ENCODE data around the gene EIF4A3.
A peak's percentile ranks its signal among the peaks of the same experiment; 100 is the strongest.

Gene EIF4A3

GRCh38 chr17:80147035-80147822, at the start of gene EIF4A3:
EIF4A3 (minus strand) TSS chr17:80147128; CDS start chr17:80146961, 167 bp downstream.
- DNase-seq (ENCODE audit: low spot score in 2 of 2): peak; percentile 85 to 96
- ATAC-seq (ENCODE audit: low read depth): peak; percentile 92
- peak within 1 kb of the TSS; percentile 93 for H3K27ac Mint-ChIP-seq
- peak within 1 kb of the TSS; percentile 98 for H3K4me3 Mint-ChIP-seq
- H3K4me1 Mint-ChIP-seq: peaks cover 22% of the 10 kb centered on the region
- H3K27me3 Mint-ChIP-seq: no peaks in the 10 kb centered on the region
- peaks cover 3% of the 10 kb centered on the region for H3K36me3 Mint-ChIP-seq
- H3K9me3 Mint-ChIP-seq: no peaks in the 10 kb centered on the region

- Mint-ChIP-seq H3K36me3 (no peaks in the 10 kb centered on the region), H3K9me3 (no peaks in the 10 kb centered on the region), H3K4me1 (no peaks in the 10 kb centered on the region), H3K27ac (no peak overlapping the region), H3K27me3 (peaks cover 8% of the 10 kb centered on the region), H3K4me3 (no peak overlapping the region)
- ATAC-seq (ENCODE audit: low read depth) (no peak), DNase-seq (ENCODE audit: low spot score in 2 of 2) (no peak)
Observed at GRCh38 chr17:80196652-80197051, 49.7 kb upstream of the EIF4A3 start.

DNA sequence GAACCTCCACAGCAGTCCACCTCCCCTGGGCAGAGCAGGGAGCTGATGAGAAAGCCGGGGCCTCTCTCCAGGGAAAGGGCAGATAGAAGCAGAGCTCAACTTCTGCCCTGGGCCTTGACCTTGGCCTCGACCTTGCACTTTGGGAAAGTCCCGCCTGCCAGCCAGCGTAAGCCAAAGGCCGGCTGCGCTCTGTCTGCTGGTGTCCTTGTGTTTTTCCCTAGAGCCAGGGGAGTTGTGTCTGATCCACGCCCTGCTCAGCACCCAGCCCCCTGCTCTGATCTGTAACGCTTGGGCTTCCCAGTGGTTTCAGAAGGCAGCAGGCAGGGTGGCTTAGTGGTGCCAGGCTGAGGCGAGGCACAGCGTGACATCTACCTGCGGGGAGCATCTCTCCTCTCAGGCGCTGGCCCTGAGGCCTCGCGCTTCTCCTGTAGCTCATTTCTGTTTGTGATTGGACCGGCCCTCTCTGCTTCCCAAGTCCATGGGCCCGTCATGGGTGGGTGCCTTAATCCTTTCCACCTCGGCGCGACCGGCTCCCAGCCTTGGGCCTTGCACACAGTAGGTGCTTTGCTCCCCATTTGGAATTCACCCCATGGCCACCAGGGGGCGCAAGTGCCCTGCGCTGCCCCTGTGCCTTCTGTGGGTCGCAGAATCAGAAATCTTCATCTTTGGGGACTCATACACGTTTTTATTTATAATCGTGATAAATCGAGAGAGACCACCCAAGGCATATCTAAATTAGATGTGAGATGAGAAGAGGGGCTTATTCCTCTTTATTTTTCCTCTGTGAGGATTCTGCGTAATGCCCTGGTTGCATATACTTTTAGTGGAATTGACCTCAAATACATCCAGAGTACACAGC, 49.0 kb upstream of the EIF4A3 start:
- ATAC-seq (ENCODE audit: low read depth): peak; percentile 70
- Mint-ChIP-seq H3K9me3 (no peaks in the 10 kb centered on the region), H3K4me1 (no peaks in the 10 kb centered on the region), H3K4me3 (no peak overlapping the region), H3K27ac (no peak overlapping the region), H3K36me3 (no peaks in the 10 kb centered on the region), H3K27me3 (peaks cover 12% of the 10 kb centered on the region)
- DNase-seq (ENCODE audit: low spot score in 2 of 2): peak; percentile 61 to 65

DNA sequence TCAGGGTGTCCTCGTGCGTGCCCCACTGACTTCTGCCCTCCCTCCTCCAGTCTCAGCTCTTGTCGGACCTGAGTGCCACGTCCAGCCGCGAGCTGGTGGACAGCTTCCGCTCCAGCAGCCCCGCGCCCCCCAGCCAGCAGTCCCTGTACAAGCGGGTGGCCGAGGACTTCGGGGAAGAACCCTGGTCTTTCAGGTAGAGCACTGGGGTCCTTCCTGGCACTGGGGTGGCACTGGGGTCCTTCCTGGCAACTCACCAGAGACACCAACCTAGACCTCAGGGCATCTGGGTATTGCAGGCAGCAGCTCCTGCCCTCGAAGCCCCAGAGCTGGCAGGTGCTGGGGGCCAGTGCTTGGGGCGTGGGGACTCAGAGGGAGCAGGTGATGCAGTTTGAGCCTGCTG, 48.2 kb upstream of the EIF4A3 start:
- Mint-ChIP-seq H3K4me3 (no peak overlapping the region), H3K27ac (no peak overlapping the region), H3K36me3 (no peaks in the 10 kb centered on the region), H3K27me3 (peaks cover 13% of the 10 kb centered on the region), H3K9me3 (no peaks in the 10 kb centered on the region), H3K4me1 (no peaks in the 10 kb centered on the region)
- DNase-seq (ENCODE audit: low spot score in 2 of 2) (no peak), ATAC-seq (ENCODE audit: low read depth) (no peak)

DNA sequence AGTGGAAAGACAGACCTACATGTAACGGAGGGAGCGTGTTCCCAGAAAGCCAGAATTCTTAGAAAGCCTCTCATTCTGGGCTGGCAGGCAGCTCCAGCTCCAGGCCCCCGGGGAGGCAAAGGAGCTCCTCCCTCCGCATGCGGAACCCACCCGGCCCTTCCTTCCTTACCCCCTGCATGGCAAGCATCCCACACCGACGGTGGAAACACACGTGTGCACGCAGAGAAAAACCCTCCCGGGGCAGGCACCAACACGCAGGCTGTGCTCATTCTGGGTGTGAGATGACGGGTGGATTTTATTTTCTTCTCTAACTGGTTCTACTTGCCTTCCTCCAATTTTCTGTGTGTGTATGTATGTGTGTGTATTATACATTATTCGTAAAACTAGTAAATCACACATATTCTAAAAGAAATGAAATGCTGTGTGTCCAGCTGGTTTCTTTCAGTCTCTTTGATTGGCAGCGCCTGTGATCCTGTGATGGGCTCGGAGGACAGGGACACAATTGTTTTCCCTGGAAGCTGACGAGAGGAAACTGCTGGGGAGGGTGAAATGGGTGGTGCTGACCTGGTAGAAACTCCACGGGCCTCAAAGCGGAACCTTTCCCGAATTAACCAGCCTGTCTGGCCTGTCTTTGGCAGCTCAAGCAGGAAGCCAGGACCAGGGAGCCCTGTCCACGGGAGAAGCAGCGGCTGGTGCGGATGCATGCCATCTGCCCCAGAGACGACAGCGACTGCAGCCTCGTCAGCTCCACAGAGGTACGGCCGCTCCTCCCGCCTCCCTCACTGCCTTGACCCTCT, 45.1 kb upstream of the EIF4A3 start:
- Mint-ChIP-seq H3K36me3 (no peaks in the 10 kb centered on the region), H3K27ac (no peak overlapping the region), H3K9me3 (no peaks in the 10 kb centered on the region), H3K4me1 (no peaks in the 10 kb centered on the region), H3K27me3 (peaks cover 17% of the 10 kb centered on the region), H3K4me3 (no peak overlapping the region)
- ATAC-seq (ENCODE audit: low read depth) (no peak), DNase-seq (ENCODE audit: low spot score in 2 of 2) (no peak)

GRCh38 chr17:80191192-80191591, 44.3 kb upstream of the EIF4A3 start:
- H3K27me3 Mint-ChIP-seq: peaks cover 19% of the 10 kb centered on the region
- DNase-seq (ENCODE audit: low spot score in 2 of 2): no peak
- H3K4me1 Mint-ChIP-seq: no peaks in the 10 kb centered on the region
- H3K27ac Mint-ChIP-seq: no peak overlapping the region
- no peaks in the 10 kb centered on the region for H3K9me3 Mint-ChIP-seq
- ATAC-seq (ENCODE audit: low read depth): no peak
- no peak overlapping the region for H3K4me3 Mint-ChIP-seq
- H3K36me3 Mint-ChIP-seq: no peaks in the 10 kb centered on the region

DNA sequence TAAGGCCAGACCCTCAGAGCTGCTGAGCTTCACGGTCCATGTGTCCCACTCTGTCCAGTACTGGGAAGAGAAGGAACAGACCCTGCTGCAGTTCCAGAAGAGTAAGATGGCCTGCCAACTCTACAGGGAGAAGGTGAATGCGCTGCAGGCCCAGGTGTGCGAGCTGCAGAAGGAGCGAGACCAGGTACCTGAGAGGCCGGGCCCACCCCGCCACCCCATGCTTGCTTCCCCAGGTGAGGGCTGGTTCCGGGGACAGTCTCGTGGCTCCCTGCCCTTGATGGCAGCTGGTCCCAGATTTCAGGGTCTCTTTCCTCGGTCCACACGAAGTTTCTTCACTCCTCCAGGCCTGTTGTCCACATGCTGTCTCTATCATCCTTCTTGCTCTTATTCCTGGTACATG, 43.8 kb upstream of the EIF4A3 start:
- DNase-seq (ENCODE audit: low spot score in 2 of 2) (no peak), ATAC-seq (ENCODE audit: low read depth) (no peak)
- H3K27ac Mint-ChIP-seq: no peak overlapping the region
- H3K4me1 Mint-ChIP-seq: no peaks in the 10 kb centered on the region
- no peak overlapping the region for H3K4me3 Mint-ChIP-seq
- peaks cover 17% of the 10 kb centered on the region for H3K27me3 Mint-ChIP-seq
- H3K36me3 Mint-ChIP-seq: no peaks in the 10 kb centered on the region
- H3K9me3 Mint-ChIP-seq: no peaks in the 10 kb centered on the region

GRCh38 chr17:80189611-80190010, 42.7 kb upstream of the EIF4A3 start:
- H3K36me3 Mint-ChIP-seq: no peaks in the 10 kb centered on the region
- H3K4me1 Mint-ChIP-seq: no peaks in the 10 kb centered on the region
- H3K27me3 Mint-ChIP-seq: peaks cover 17% of the 10 kb centered on the region
- H3K4me3 Mint-ChIP-seq: no peak overlapping the region
- no peak overlapping the region for H3K27ac Mint-ChIP-seq
- no peaks in the 10 kb centered on the region for H3K9me3 Mint-ChIP-seq
- DNase-seq (ENCODE audit: low spot score in 2 of 2) (no peak), ATAC-seq (ENCODE audit: low read depth) (no peak)

DNA sequence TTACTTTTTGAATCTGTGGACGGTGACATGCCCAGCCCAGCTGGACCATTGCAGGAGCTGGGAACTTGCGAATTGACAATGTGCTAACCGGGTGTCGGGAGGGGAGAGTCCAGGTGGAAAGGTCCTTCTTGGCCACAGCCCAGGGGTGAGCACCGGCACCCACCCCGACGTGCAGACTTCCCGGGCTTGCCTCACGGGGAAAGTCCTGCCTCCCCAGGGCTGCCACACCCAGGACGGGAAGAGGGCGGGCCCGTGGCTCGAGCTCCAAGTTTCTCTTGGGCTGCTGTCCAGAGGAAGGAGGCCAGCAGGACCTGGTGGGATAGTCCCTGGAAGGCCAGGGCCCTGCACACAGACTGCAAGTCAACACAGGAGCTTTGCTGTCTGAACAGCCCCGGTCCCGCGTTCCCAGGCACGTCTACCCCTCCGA, 40.6 kb upstream of the EIF4A3 start:
- Mint-ChIP-seq H3K27ac (no peak overlapping the region), H3K9me3 (no peaks in the 10 kb centered on the region), H3K36me3 (no peaks in the 10 kb centered on the region), H3K4me3 (no peak overlapping the region), H3K4me1 (no peaks in the 10 kb centered on the region), H3K27me3 (peaks cover 17% of the 10 kb centered on the region)
- DNase-seq (ENCODE audit: low spot score in 2 of 2) (no peak), ATAC-seq (ENCODE audit: low read depth) (no peak)

DNA sequence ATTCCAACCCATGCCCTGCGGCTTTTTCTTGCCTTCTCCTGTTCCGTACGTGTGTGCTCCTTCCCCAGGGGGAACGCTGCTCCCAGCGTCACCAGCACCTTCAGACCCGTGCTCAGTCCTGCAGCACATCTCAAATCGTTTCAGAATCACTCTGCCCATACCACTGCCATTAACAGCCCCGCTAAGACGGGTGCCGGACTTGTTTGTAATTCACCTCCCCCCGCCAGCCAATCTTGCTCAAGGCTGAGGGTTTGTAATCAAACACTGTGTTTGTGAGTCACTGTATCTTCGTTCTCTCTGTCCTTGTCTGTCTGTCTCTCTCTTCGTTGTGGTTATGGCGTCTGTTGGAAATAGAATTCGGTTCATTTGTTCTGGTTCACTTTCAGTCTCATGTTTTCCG, 40.2 kb upstream of the EIF4A3 start:
- Mint-ChIP-seq H3K9me3 (no peaks in the 10 kb centered on the region), H3K4me1 (no peaks in the 10 kb centered on the region), H3K27me3 (peaks cover 17% of the 10 kb centered on the region), H3K27ac (no peak overlapping the region), H3K4me3 (no peak overlapping the region), H3K36me3 (no peaks in the 10 kb centered on the region)
- DNase-seq (ENCODE audit: low spot score in 2 of 2) (no peak), ATAC-seq (ENCODE audit: low read depth) (no peak)

- DNase-seq (ENCODE audit: low spot score in 2 of 2): no peak
- H3K4me3 Mint-ChIP-seq: no peak overlapping the region
- H3K9me3 Mint-ChIP-seq: no peaks in the 10 kb centered on the region
- no peaks in the 10 kb centered on the region for H3K36me3 Mint-ChIP-seq
- ATAC-seq (ENCODE audit: low read depth): no peak
- no peaks in the 10 kb centered on the region for H3K4me1 Mint-ChIP-seq
- H3K27ac Mint-ChIP-seq: no peak overlapping the region
- peaks cover 14% of the 10 kb centered on the region for H3K27me3 Mint-ChIP-seq
Observed at GRCh38 chr17:80185968-80186367, 39.0 kb upstream of the EIF4A3 start.

- Mint-ChIP-seq H3K36me3 (no peaks in the 10 kb centered on the region), H3K4me1 (no peaks in the 10 kb centered on the region), H3K9me3 (no peaks in the 10 kb centered on the region), H3K27me3 (peaks cover 13% of the 10 kb centered on the region), H3K27ac (no peak overlapping the region), H3K4me3 (no peak overlapping the region)
- DNase-seq (ENCODE audit: low spot score in 2 of 2) (no peak), ATAC-seq (ENCODE audit: low read depth) (no peak)
Observed at GRCh38 chr17:80184423-80184714, 37.4 kb upstream of the EIF4A3 start.

GRCh38 chr17:80183581-80184422, 36.9 kb upstream of the EIF4A3 start:
- Mint-ChIP-seq H3K4me1 (no peaks in the 10 kb centered on the region), H3K36me3 (no peaks in the 10 kb centered on the region), H3K9me3 (no peaks in the 10 kb centered on the region), H3K4me3 (no peak overlapping the region), H3K27me3 (peaks cover 13% of the 10 kb centered on the region), H3K27ac (no peak overlapping the region)
- ATAC-seq (ENCODE audit: low read depth) (no peak), DNase-seq (ENCODE audit: low spot score in 2 of 2) (no peak)
